HG02571 (cell line): Measurements from ENCODE around the gene SKOR1.
A peak's percentile ranks its signal among the peaks of the same experiment; 100 is the strongest.

Source experiments
- ATAC-seq: cut with Tn5 transposase; IDR thresholded peaks from one replicate; pipeline ENCODE4 v1.9.1; 2021; ENCODE audit warnings: mild to moderate bottlenecking, moderate library complexity; ENCODE audit not compliant: unreplicated experiment

SKOR1 gene

GRCh38 chr15:67824976-67825880 is at the start of gene SKOR1:
TSS of gene SKOR1 (plus strand) at chr15:67825509. CDS start at chr15:67825603, 94 bp downstream.
- ATAC-seq = no peak

GRCh38 chr15:67775998-67776397 is 49.3 kb upstream of the SKOR1 start:
- no peak for ATAC-seq

GRCh38 chr15:67776600-67776999 is 48.7 kb upstream of the SKOR1 start:
- ATAC-seq = no peak

- no peak for ATAC-seq
These were observed 48.2 kb upstream of the SKOR1 start for GRCh38 chr15:67777071-67777470.

- ATAC-seq = no peak
These were observed 47.5 kb upstream of the SKOR1 start for GRCh38 chr15:67777773-67778172.

- no peak for ATAC-seq
These were observed 46.3 kb upstream of the SKOR1 start for GRCh38 chr15:67778968-67779548.

- ATAC-seq = no peak
These were observed 45.7 kb upstream of the SKOR1 start for GRCh38 chr15:67779549-67780111.

GRCh38 chr15:67781061-67781460 is 44.2 kb upstream of the SKOR1 start:
- no peak for ATAC-seq

- ATAC-seq = no peak
These were observed 43.2 kb upstream of the SKOR1 start for GRCh38 chr15:67781907-67782690.

GRCh38 chr15:67782691-67782991 is 42.7 kb upstream of the SKOR1 start:
- ATAC-seq = no peak

- no peak for ATAC-seq
These were observed 42.0 kb upstream of the SKOR1 start for GRCh38 chr15:67783303-67783702.

- peak; percentile 82 for ATAC-seq
These were observed 41.1 kb upstream of the SKOR1 start for GRCh38 chr15:67784090-67784781.

GRCh38 chr15:67784856-67785430 is 40.4 kb upstream of the SKOR1 start:
- ATAC-seq = peak; percentile 12

- no peak for ATAC-seq
These were observed 39.9 kb upstream of the SKOR1 start for GRCh38 chr15:67785431-67785830.

- ATAC-seq = no peak
These were observed 38.7 kb upstream of the SKOR1 start for GRCh38 chr15:67786646-67787045.

GRCh38 chr15:67788986-67789385 is 36.3 kb upstream of the SKOR1 start:
- no peak for ATAC-seq

- ATAC-seq = no peak
These were observed 34.5 kb upstream of the SKOR1 start for GRCh38 chr15:67790610-67791319.

- no peak for ATAC-seq
These were observed 32.9 kb upstream of the SKOR1 start for GRCh38 chr15:67792250-67792942.
